Measurements from ENCODE around the gene SLC15A4.

GRCh38 chr12:128871516-128871892, 47.7 kb upstream of the SLC15A4 start:
- TF ChIP-seq EZH2 (optimal IDR thresholded peaks at IDR 0.05; ENCODE audit: low read depth, low read length) (no peak), CTCF (IDR thresholded peaks at IDR 0.05; ENCODE audit: low read length) (no peak)
